ENCODE measurements around the gene BRCC3.

DNA sequence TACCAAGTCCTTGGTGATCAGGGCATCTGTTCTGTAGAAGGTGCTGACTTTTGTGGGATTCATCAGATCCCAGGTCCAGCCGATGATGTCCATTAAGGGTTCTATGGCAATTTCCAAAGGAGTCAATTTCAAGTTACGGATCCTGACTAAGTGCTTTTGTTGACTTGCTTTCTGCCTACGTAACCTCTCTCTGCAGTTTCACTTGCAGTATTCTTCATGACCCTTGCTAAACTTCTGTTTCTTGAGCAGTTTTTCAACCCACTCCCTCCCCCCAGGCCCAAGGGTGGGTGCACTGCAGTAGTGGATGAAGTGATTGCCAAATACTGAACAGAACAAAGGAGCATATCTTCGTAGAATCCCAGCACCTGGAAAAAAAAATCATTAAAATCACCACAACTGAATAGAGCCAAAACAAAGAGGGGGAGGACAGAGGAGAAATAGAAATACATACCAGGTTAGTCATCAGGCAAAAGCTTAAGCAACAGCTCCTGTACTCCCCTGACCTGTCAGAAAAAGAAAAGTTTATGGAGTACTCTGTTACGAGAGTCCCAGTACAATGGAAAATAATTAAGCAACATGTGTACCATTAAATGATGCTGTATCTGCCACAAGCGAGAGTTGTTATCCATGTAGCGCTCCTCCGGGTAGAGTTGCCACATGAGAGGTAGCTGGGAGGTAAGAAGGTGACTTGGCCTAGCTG is 6.1 kb upstream of the BRCC3 start:
- TF ChIP-seq EP300 (conservative IDR thresholded peaks at IDR 0.05; ENCODE audit: poor library complexity, severe bottlenecking), result no peak
- no peak for TF ChIP-seq CTCF (IDR thresholded peaks at IDR 0.05; ENCODE audit: poor library complexity, severe bottlenecking)
- TF ChIP-seq EZH2 (IDR thresholded peaks at IDR 0.05; ENCODE audit: borderline replicate concordance, insufficient read depth, low read length, poor library complexity, severe bottlenecking), result no peak
- no peak for TF ChIP-seq SMC3 (conservative IDR thresholded peaks at IDR 0.05; ENCODE audit: poor library complexity)
- TF ChIP-seq, protein P1, sequence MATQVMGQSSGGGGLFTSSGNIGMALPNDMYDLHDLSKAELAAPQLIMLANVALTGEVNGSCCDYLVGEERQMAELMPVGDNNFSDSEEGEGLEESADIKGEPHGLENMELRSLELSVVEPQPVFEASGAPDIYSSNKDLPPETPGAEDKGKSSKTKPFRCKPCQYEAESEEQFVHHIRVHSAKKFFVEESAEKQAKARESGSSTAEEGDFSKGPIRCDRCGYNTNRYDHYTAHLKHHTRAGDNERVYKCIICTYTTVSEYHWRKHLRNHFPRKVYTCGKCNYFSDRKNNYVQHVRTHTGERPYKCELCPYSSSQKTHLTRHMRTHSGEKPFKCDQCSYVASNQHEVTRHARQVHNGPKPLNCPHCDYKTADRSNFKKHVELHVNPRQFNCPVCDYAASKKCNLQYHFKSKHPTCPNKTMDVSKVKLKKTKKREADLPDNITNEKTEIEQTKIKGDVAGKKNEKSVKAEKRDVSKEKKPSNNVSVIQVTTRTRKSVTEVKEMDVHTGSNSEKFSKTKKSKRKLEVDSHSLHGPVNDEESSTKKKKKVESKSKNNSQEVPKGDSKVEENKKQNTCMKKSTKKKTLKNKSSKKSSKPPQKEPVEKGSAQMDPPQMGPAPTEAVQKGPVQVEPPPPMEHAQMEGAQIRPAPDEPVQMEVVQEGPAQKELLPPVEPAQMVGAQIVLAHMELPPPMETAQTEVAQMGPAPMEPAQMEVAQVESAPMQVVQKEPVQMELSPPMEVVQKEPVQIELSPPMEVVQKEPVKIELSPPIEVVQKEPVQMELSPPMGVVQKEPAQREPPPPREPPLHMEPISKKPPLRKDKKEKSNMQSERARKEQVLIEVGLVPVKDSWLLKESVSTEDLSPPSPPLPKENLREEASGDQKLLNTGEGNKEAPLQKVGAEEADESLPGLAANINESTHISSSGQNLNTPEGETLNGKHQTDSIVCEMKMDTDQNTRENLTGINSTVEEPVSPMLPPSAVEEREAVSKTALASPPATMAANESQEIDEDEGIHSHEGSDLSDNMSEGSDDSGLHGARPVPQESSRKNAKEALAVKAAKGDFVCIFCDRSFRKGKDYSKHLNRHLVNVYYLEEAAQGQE (IDR thresholded peaks at IDR 0.05; ENCODE audit: borderline replicate concordance), result no peak
- TF ChIP-seq TAF1 (IDR thresholded peaks at IDR 0.05; ENCODE audit: low read depth), result no peak
- no peak for TF ChIP-seq POLR2AphosphoS5 (IDR thresholded peaks at IDR 0.05)
